GM23248 (cell line): Measurements from ENCODE around the gene GNA15. TPM values are rescaled to one million over a fixed set of nuclear protein-coding genes. Genes with fewer than 3 reads are reported as not detected.

ENCODE experiments used
- DNase-seq: peaks from one replicate; pipeline ENCODE4 v3.0.0-alpha.2; 2015
- H2AFZ ChIP-seq: fragments of 200-600 bp; sonication (generic); 2 replicates; pipeline ENCODE4 v1.6.1; 2016; ENCODE audit warnings: antibody characterized with exemption
- H3F3A ChIP-seq: fragments of 200-600 bp; sonication (generic); 2 replicates; pipeline ENCODE4 v1.6.1; 2016; ENCODE audit warnings: mild to moderate bottlenecking, antibody characterized with exemption, mixed run types; ENCODE audit not compliant: insufficient read depth
- H3K27ac ChIP-seq: fragments of 200-600 bp; sonication (generic); 2 replicates; pipeline ENCODE4 v1.5.1; 2016; ENCODE audit warnings: mild to moderate bottlenecking
- H3K27me3 ChIP-seq: fragments of 200-600 bp; sonication (generic); replicated peaks from 2 replicates; pipeline ENCODE4 v1.6.1; 2016; ENCODE audit warnings: mild to moderate bottlenecking; ENCODE audit not compliant: insufficient read depth
- H3K36me3 ChIP-seq: fragments of 200-600 bp; sonication (generic); 2 replicates; pipeline ENCODE4 v1.6.1; 2016; ENCODE audit warnings: low read depth, mild to moderate bottlenecking
- H3K4me1 ChIP-seq: fragments of 200-600 bp; sonication (generic); 2 replicates; pipeline ENCODE4 v1.6.1; 2016; ENCODE audit warnings: mild to moderate bottlenecking; ENCODE audit not compliant: insufficient read depth
- H3K4me2 ChIP-seq: fragments of 200-600 bp; sonication (generic); one replicate; pipeline ENCODE4 v1.6.1; 2016; ENCODE audit warnings: mild to moderate bottlenecking; ENCODE audit not compliant: unreplicated experiment
- H3K4me3 ChIP-seq: fragments of 200-600 bp; sonication (generic); 2 replicates; pipeline ENCODE4 v1.5.1; 2016; ENCODE audit warnings: mild to moderate bottlenecking
- H3K79me2 ChIP-seq: fragments of 200-600 bp; sonication (generic); 2 replicates; pipeline ENCODE4 v1.6.1; 2016; ENCODE audit warnings: mild to moderate bottlenecking; ENCODE audit not compliant: insufficient read depth
- H3K9ac ChIP-seq: fragments of 200-600 bp; sonication (generic); 2 replicates; pipeline ENCODE4 v1.6.1; 2016; ENCODE audit warnings: mild to moderate bottlenecking
- H3K9me2 ChIP-seq: fragments of 200-600 bp; sonication (generic); 2 replicates; pipeline ENCODE4 v1.6.1; 2016; ENCODE audit warnings: mixed run types, mild to moderate bottlenecking, moderate library complexity; ENCODE audit not compliant: insufficient read depth
- H3K9me3 ChIP-seq: fragments of 200-600 bp; sonication (generic); one replicate; pipeline ENCODE4 v1.6.1; 2017; ENCODE audit warnings: low read depth
- H4K20me1 ChIP-seq: fragments of 200-600 bp; sonication (generic); 2 replicates; pipeline ENCODE4 v1.6.0; 2016; ENCODE audit not compliant: insufficient read depth
- EZH2 ChIP-seq: fragments of 200-600 bp; sonication (generic); IDR thresholded peaks from 2 replicates; pipeline ENCODE4 v1.6.1; 2018; ENCODE audit warnings: antibody characterized with exemption, mild to moderate bottlenecking; ENCODE audit not compliant: insufficient read depth, poor library complexity, severe bottlenecking
- EZH2phosphoT487 ChIP-seq: fragments of 200-600 bp; sonication (generic); IDR thresholded peaks from 2 replicates; pipeline ENCODE4 v1.6.1; 2018; ENCODE audit warnings: antibody characterized with exemption, moderate library complexity, mild to moderate bottlenecking, low read depth; ENCODE audit not compliant: insufficient read depth
- WGBS, 2 experiments: methylation state at CpG; one replicate each; pipeline ENCODE4 v1.1.6; 2015 to 2017; ENCODE audit warnings: low lambda C conversion rate in 2 of 2, low coverage in 1 of 2; ENCODE audit errors: missing lambda C conversion rate in 2 of 2; 5-methylcytosine and 5-hydroxymethylcytosine counted together
- in situ Hi-C: fragments of 300-500 bp; cut with MboI; formaldehyde crosslinking; loops from 2 replicates; pipeline ENCODE4 v1.15.0; 2020
- polyA plus RNA-seq: library from polyadenylated mRNA; unstranded; fragments of >200 nt; fragmentation: Nextera tagmentation; extraction: Ambion mirVana; gene quantifications from 2 replicates; pipeline ENCODE4 v1.2.1, GENCODE V29; 2016
- total RNA-seq: library from RNA; depleted of rRNA; stranded (reverse); fragments of >200 nt; shearing (Covaris generic); gene quantifications from 2 replicates; pipeline ENCODE4 v1.2.3, GENCODE V29; 2014

GNA15 gene
- total and polyA plus RNA-seq, 2 experiments from 2014 or later = not detected

GRCh38 chr19:3192228-3192635, 56.4 kb downstream of the GNA15 start:
- Histone ChIP-seq H4K20me1 (no peaks in the 10 kb centered on the region), H3K27ac (no peak overlapping the region), H3K36me3 (no peaks in the 10 kb centered on the region), H3K4me1 (peaks cover 4% of the 10 kb centered on the region), H3K27me3 (no peaks in the 10 kb centered on the region), H2AFZ (no peak overlapping the region), H3K9me2 (no peaks in the 10 kb centered on the region), H3K4me2 (no peak overlapping the region), H3K9me3 (no peaks in the 10 kb centered on the region), H3K9ac (no peak overlapping the region), H3K4me3 (no peak overlapping the region), H3F3A (no peaks in the 10 kb centered on the region), H3K79me2 (peaks cover 61% of the 10 kb centered on the region)
- in situ Hi-C loops = no loop called here
- 97 to 100% methylated on average over 23 to 32 of the region's 32 CpGs for WGBS, 2 experiments
- no peak for DNase-seq
- TF ChIP-seq EZH2phosphoT487 = no peak
- TF ChIP-seq EZH2 = no peak

- 97 to 99% methylated on average over 10 to 14 of the region's 14 CpGs for WGBS, 2 experiments
- no peaks in the 10 kb centered on the region for H3K36me3 ChIP-seq
Observed at GRCh38 chr19:3192684-3193083, 56.9 kb downstream of the GNA15 start.

GRCh38 chr19:3193256-3194105, 57.6 kb downstream of the GNA15 start:
- no peaks in the 10 kb centered on the region for H3K9me2 ChIP-seq
- H4K20me1 ChIP-seq = no peaks in the 10 kb centered on the region
- no peak overlapping the region for H3K9ac ChIP-seq
- no peak overlapping the region for H3K27ac ChIP-seq
- 92 to 94% methylated on average over 37 to 38 of the region's 40 CpGs for WGBS, 2 experiments
- in situ Hi-C loops = no loop called here
- no peaks in the 10 kb centered on the region for H3K9me3 ChIP-seq
- no peak overlapping the region for H3K4me2 ChIP-seq
- DNase-seq = no peak
- peaks cover 49% of the 10 kb centered on the region for H3K79me2 ChIP-seq
- H3K4me3 ChIP-seq = no peak overlapping the region
- no peaks in the 10 kb centered on the region for H3F3A ChIP-seq
- no peaks in the 10 kb centered on the region for H3K36me3 ChIP-seq
- no peaks in the 10 kb centered on the region for H3K4me1 ChIP-seq
- TF ChIP-seq EZH2phosphoT487 = no peak
- TF ChIP-seq EZH2 = no peak
- H3K27me3 ChIP-seq = no peaks in the 10 kb centered on the region
- no peak overlapping the region for H2AFZ ChIP-seq

More at GRCh38 chr19:3192684-3193083, 56.9 kb downstream of the GNA15 start:
- in situ Hi-C loops = no loop called here
- H2AFZ ChIP-seq = no peak overlapping the region
- no peaks in the 10 kb centered on the region for H3K9me2 ChIP-seq
- no peaks in the 10 kb centered on the region for H3F3A ChIP-seq
- peaks cover 57% of the 10 kb centered on the region for H3K79me2 ChIP-seq
- no peaks in the 10 kb centered on the region for H4K20me1 ChIP-seq
- no peak overlapping the region for H3K9ac ChIP-seq
- TF ChIP-seq EZH2phosphoT487 (no peak), EZH2 (no peak)
- no peaks in the 10 kb centered on the region for H3K4me1 ChIP-seq
- no peak overlapping the region for H3K4me3 ChIP-seq
- no peaks in the 10 kb centered on the region for H3K9me3 ChIP-seq
- DNase-seq = no peak
- no peak overlapping the region for H3K4me2 ChIP-seq
- no peak overlapping the region for H3K27ac ChIP-seq
- H3K27me3 ChIP-seq = no peaks in the 10 kb centered on the region

- 83% methylated on average over 16 to 17 of the region's 17 CpGs for WGBS, 2 experiments
Observed at GRCh38 chr19:3194106-3195087, 58.6 kb downstream of the GNA15 start.

More at GRCh38 chr19:3194106-3195087, 58.6 kb downstream of the GNA15 start:
- Histone ChIP-seq H3K4me3 (no peak overlapping the region), H3K9ac (no peak overlapping the region), H2AFZ (no peak overlapping the region), H4K20me1 (no peaks in the 10 kb centered on the region), H3K4me2 (no peak overlapping the region), H3K36me3 (no peaks in the 10 kb centered on the region), H3K27ac (no peak overlapping the region), H3K9me3 (no peaks in the 10 kb centered on the region), H3K27me3 (no peaks in the 10 kb centered on the region), H3K4me1 (no peaks in the 10 kb centered on the region), H3K79me2 (peaks cover 40% of the 10 kb centered on the region), H3F3A (no peaks in the 10 kb centered on the region), H3K9me2 (no peaks in the 10 kb centered on the region)
- in situ Hi-C loops = no loop called here
- TF ChIP-seq EZH2 (no peak), EZH2phosphoT487 (no peak)
- no peak for DNase-seq
